Retinal pigment epithelial cell (primary cell): ENCODE measurements around the gene OR1E1.
"Not testable (repeated sequence)": the region's sequence is repeated elsewhere in the genome, so short reads cannot be mapped to it uniquely, and the experiment has no call there.

ENCODE experiments used
- DNase-seq: peaks from one replicate; pipeline ENCODE4 v3.0.0-alpha.2; 2010; ENCODE audit warnings: low read depth
- H3K4me3 ChIP-seq: 2 replicates; pipeline ENCODE4 v1.5.1; 2011; ENCODE audit warnings: mild to moderate bottlenecking, low read length, control low read depth, moderate library complexity
- TF ChIP-seq, protein P1 (sequence below): conservative IDR thresholded peaks from 2 replicates; pipeline ENCODE4 v1.5.1; 2011; ENCODE audit warnings: low read depth, low read length, control low read depth, inconsistent platforms

OR1E1 gene

DNA sequence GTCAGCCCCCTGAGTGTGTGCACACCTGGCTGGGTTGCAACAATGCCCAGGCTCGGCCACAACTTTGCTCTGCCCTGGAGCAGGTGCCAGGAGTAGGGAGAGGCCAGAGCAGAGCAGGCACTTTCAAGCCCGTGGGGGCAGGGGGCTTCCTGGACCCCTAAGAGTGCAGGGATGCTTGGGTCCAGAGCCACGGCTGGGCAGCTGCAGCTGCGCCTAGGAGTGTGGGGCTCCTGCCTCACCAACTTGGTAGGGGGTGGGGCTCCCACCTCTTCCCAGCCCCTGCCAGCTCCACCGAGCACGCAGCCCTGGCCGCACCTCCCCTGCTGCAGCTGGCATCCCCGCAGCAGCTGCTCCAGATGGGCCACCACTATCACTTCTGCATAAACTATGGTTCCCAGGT is 19.9 kb downstream of the OR1E1 start:
- no peak overlapping the region for H3K4me3 ChIP-seq
- no peak for DNase-seq
- TF ChIP-seq, protein P1, sequence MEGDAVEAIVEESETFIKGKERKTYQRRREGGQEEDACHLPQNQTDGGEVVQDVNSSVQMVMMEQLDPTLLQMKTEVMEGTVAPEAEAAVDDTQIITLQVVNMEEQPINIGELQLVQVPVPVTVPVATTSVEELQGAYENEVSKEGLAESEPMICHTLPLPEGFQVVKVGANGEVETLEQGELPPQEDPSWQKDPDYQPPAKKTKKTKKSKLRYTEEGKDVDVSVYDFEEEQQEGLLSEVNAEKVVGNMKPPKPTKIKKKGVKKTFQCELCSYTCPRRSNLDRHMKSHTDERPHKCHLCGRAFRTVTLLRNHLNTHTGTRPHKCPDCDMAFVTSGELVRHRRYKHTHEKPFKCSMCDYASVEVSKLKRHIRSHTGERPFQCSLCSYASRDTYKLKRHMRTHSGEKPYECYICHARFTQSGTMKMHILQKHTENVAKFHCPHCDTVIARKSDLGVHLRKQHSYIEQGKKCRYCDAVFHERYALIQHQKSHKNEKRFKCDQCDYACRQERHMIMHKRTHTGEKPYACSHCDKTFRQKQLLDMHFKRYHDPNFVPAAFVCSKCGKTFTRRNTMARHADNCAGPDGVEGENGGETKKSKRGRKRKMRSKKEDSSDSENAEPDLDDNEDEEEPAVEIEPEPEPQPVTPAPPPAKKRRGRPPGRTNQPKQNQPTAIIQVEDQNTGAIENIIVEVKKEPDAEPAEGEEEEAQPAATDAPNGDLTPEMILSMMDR: no peak

DNA sequence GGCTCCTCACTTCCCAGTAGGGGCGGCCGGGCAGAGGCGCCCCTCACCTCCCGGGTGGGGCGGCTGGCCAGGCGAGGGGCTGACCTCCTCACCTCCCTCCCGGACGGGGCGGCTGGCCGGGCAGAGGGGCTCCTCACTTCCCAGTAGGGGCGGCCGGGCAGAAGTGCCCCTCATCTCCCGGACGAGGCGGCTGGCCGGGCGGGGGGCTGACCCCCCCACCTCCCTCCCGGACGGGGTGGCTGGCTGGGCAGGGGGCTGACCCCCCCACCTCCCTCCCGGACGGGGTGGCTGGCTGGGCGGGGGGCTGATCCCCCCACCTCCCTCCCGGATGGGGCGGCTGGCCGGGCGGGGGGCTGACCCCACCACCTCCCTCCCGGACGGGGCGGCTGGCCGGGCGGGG is 27.0 kb downstream of the OR1E1 start:
- not testable (repeated sequence) for H3K4me3 ChIP-seq, DNase-seq
